LNCAP (cell line): Measurements from ENCODE around the gene EDAR.

Experiments used
- CTCF ChIP-seq: fragments of 450-650 bp; IDR thresholded peaks from 2 replicates; pipeline ENCODE4 v1.5.1; 2017; ENCODE audit warnings: mild to moderate bottlenecking

The EDAR gene

DNA sequence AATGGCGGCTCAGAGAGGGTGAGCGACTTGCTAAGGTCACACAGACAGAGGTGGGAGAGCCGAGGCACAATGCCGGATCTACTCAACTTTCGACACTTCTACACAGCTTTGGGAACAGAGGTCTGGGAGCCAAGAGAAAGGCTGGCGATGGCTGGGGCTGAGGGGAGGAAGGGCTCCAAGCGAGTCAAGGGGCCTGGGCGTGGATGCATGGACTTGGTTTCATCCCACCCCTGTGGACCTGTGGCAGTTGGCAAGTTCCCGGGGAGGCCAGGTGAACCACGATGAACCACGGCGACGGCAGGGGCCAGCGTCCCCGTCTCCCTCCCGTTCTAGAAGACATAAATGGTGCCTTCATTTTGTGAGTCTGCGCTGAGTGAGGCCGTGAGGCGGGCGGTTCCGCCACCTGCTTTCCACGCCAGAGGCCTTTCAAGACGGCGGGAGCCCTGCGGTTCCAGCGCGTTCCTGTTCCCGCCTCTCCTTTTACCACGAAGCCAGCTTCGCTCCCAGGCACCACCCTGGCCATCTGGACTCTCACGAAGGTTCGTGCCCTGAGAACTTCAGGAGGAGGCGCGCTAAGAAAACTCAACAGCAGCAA lies 46.7 kb downstream of the EDAR start:
- TF ChIP-seq CTCF: no peak

GRCh38 chr2:108941767-108942166 lies 47.3 kb downstream of the EDAR start:
- TF ChIP-seq CTCF: no peak

DNA sequence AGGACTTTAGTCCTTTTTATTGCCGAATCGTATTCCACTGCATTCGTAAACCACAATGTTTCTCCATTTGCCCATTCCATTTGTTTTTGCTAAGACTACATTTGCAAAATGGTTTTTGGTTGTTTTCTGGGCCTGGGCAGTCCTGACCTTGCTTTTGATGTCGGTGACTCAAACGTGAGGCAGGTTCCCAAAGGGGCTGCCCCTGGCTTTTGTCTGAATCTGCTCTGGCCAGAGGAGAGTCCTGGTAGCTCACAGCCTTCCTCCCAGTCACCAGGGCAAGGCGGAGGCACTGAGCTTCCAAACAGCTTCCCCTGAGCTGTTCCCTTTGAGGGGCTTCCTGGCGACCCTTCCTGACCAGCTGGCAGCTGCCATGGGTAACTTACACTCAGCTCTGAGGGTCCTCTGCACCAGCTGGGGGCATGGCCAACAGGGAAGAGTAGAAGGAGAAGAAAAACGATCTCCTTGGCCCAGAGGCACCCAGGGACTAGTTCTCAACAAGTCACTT lies 47.8 kb downstream of the EDAR start:
- no peak for TF ChIP-seq CTCF

DNA sequence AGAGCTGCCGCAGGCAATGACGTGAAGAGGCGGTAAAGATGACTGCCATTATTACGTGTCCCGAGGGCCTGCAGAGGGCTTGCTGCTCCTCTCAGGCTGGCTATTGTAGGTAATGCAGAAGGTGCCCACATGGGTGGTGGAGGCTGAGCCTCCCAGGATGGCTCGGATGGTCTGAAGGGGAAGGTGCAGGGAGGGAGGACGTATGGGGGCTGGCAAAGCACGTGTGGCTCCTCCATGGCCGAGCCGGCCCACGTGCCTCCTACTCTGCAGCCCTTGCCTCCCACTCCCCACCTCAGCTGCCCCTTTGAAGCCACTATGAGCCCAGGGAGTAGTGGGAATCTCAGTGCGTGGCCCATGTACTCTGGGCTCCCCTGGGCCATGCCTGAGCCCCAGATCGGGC lies 48.9 kb downstream of the EDAR start:
- TF ChIP-seq CTCF: no peak

DNA sequence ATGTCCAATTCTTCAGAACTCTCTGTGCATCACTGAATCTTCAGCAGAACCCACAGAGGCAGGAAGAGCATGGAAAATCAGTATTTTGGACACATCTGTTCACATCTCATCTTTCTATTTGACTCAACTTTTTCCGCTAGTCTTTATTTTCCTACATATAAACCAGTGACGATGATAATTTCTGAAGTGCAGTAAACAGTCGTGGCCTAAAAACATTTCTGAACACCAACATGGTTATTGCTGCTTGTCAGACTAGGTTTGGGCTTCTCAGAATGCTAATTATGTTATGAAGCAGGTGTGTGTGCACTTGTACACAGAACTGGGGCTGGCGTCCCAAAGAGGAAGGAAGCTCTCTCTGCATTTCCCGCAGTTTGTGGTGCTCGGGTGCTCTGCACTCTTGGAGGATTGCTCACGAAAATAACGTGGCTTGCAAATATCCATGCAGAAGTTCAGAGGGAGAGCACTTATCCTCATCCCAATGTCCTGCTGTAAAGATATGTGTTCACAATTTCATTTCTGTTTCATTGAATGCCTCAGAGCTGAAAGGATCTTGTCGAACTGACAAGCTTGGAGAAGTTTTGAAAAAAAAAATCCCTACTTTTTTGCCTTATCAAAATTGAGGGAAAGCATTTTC lies 50.8 kb downstream of the EDAR start:
- no peak for TF ChIP-seq CTCF

GRCh38 chr2:108937367-108938017 lies 51.5 kb downstream of the EDAR start:
- no peak for TF ChIP-seq CTCF

DNA sequence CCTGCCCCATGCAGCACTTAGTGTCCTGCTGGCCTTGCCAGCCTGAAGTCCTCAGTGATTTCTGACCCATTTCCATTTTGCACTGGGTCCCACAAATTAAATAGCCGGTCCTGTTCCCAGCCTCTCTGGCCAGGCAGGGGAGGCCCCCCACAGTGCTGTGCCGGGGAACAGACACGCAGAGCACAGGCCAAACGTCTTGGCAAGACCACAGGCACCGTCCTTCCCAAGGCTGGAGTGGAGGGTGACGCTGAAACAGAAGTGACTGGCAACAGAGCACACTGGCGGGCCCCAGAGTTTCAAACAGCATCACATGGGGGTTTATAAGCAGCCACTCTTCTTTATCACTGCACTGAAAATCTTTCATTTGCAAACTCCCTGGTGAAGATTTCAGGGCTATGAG lies 52.2 kb downstream of the EDAR start:
- TF ChIP-seq CTCF: no peak
